ENCODE data around the gene EFNA3.

Gene EFNA3

DNA sequence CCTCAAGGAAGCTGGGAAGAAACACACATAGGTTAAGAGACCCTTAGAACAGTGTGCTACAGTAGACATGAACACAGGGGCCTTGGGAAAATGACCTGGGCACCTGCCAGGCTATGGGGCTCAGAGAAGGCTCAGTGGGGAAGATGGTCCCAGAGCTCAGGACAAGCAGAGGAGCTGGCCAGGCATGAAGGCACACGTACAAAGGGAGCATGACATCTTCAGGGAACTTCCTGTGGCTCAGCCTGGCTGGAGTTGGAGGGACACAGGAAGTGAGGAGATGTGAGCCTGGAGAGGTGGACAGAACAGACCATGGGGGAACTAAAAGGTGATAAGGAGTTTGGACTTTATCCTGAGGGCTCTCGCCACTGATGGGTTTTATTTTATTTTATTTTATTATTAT lies 53.2 kb downstream of the EFNA3 start:
- H3K4me3 ChIP-seq (ENCODE audit: low read depth, low read length), result no peak overlapping the region
- no peak for DNase-seq (ENCODE audit: low read depth)
- TF ChIP-seq, protein P1, sequence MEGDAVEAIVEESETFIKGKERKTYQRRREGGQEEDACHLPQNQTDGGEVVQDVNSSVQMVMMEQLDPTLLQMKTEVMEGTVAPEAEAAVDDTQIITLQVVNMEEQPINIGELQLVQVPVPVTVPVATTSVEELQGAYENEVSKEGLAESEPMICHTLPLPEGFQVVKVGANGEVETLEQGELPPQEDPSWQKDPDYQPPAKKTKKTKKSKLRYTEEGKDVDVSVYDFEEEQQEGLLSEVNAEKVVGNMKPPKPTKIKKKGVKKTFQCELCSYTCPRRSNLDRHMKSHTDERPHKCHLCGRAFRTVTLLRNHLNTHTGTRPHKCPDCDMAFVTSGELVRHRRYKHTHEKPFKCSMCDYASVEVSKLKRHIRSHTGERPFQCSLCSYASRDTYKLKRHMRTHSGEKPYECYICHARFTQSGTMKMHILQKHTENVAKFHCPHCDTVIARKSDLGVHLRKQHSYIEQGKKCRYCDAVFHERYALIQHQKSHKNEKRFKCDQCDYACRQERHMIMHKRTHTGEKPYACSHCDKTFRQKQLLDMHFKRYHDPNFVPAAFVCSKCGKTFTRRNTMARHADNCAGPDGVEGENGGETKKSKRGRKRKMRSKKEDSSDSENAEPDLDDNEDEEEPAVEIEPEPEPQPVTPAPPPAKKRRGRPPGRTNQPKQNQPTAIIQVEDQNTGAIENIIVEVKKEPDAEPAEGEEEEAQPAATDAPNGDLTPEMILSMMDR (IDR thresholded peaks at IDR 0.05; ENCODE audit: low read depth, low read length, missing control alignments), result no peak

DNA sequence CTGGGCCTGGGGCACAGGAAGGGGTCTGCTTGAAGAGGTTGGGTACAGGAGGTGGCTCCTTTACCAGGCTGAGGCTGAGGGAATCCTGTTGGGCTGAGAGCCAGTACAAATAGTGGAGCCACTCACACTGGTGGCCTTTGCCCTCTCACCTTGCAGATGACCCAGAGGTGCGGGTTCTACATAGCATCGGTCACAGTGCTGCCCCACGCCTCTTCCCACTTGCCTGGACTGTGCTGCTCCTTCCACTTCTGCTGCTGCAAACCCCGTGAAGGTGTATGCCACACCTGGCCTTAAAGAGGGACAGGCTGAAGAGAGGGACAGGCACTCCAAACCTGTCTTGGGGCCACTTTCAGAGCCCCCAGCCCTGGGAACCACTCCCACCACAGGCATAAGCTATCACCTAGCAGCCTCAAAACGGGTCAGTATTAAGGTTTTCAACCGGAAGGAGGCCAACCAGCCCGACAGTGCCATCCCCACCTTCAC lies 55.2 kb downstream of the EFNA3 start:
- H3K4me3 ChIP-seq (ENCODE audit: low read depth, low read length), result no peak overlapping the region
- TF ChIP-seq, protein P1 (IDR thresholded peaks at IDR 0.05; ENCODE audit: low read depth, low read length, missing control alignments), result no peak
- no peak for DNase-seq (ENCODE audit: low read depth)

DNA sequence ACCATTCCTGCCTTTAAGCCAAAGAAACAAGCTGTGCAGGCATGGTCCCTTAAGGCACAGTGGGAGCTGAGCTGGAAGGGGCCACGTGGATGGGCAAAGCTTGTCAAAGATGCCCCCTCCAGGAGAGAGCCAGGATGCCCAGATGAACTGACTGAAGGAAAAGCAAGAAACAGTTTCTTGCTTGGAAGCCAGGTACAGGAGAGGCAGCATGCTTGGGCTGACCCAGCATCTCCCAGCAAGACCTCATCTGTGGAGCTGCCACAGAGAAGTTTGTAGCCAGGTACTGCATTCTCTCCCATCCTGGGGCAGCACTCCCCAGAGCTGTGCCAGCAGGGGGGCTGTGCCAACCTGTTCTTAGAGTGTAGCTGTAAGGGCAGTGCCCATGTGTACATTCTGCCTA lies 55.7 kb downstream of the EFNA3 start:
- TF ChIP-seq, protein P1 (IDR thresholded peaks at IDR 0.05; ENCODE audit: low read depth, low read length, missing control alignments), result no peak
- H3K4me3 ChIP-seq (ENCODE audit: low read depth, low read length), result no peak overlapping the region
- no peak for DNase-seq (ENCODE audit: low read depth)

DNA sequence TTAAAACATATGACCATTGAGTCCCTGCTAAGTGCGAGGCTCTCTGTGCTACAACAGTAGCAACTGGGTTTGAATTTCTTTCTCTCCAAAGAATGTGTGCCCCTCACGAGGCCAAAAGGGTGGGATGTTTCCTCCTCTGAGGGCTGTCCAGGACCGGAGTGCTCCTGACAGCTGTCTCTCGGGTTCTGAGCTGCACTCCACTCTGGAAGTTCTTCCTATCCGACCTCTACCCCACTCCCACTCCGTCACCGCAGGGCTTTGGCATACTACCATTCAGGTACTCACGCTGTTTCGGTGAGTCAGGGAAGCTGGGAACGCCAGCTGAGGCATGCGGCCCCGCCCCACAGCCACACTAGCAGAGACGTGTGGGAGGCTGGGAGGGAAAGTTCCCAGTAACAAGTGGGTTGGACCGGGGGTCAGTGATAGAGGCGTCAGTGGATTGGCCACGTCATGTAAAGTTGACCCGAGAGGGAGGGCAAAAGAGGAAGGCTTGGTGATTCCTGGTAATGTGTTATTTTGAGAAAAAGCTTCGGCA lies 56.3 kb downstream of the EFNA3 start:
- H3K4me3 ChIP-seq (ENCODE audit: low read depth, low read length), result peak overlapping the region; percentile 74
- TF ChIP-seq, protein P1 (IDR thresholded peaks at IDR 0.05; ENCODE audit: low read depth, low read length, missing control alignments), result no peak
- peak; percentile 45 for DNase-seq (ENCODE audit: low read depth)

DNA sequence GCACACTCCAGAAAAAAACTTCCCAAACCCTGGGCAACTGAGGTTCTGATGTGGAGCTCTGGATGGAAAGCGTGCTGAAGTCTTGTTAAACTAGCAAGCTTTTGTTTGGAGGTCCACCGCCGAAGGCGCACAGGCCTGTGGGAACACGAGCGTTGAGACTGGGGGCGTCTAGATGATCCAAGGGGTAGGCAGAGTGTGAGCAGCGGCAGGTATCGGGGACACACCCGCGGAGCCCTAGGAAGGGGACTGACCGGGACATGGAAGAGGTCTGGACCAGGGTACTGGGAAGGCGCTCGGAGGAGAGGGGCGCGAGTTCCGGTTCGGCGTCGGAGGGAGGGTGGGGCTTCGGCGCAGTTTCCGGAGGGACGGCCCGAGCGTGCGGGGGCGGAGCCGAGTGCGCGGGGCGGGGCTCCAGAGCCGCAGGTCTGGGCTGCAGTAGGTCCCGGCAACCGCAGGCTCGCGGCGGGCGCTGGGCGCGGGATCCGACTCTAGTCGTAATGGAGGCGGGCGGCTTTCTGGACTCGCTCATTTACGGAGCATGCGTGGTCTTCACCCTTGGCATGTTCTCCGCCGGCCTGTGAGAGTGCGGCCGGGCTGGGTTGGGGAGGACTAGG lies 56.9 kb downstream of the EFNA3 start, which contains the start of gene SLC50A1:
TSS of gene SLC50A1 (plus strand) at position 438 of the 614 bp plus-strand sequence. CDS start at position 498, 60 bp downstream.
- TF ChIP-seq, protein P1 (IDR thresholded peaks at IDR 0.05; ENCODE audit: low read depth, low read length, missing control alignments), result no peak
- H3K4me3 ChIP-seq (ENCODE audit: low read depth, low read length), result peak within 1 kb of the TSS; percentile 74
- DNase-seq (ENCODE audit: low read depth), result peak; percentile 61

DNA sequence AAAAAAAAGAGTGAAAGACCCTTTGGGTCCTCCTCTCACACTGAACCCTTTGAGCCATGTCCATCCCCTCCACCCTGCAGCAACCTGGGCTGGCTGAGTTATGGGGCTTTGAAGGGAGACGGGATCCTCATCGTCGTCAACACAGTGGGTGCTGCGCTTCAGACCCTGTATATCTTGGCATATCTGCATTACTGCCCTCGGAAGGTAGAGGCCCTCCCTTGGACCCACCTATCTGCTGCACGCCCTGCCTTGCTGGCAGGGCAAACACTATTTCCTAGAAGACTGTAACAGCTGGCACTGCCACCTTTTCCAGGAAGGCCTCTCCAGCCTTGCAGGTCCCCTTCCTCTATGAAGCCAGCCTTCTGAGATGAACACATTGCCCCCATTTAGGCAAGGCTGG lies 58.1 kb downstream of the EFNA3 start:
- peak overlapping the region; percentile 74 for H3K4me3 ChIP-seq (ENCODE audit: low read depth, low read length)
- TF ChIP-seq, protein P1 (IDR thresholded peaks at IDR 0.05; ENCODE audit: low read depth, low read length, missing control alignments), result no peak
- no peak for DNase-seq (ENCODE audit: low read depth)
